CD14-positive monocyte (primary cell): ENCODE results near the gene EVA1C. TPM values are rescaled to one million over a fixed set of nuclear protein-coding genes. Genes with fewer than 3 reads are reported as not detected.
"Not testable (repeated sequence)": the region's sequence is repeated elsewhere in the genome, so short reads cannot be mapped to it uniquely, and the experiment has no call there.

Experiments
- DNase-seq, 3 donors: peaks; one replicate each; pipeline ENCODE4 v3.0.0-alpha.2; 2011 to 2022
- H2AFZ ChIP-seq: 2 replicates; pipeline ENCODE4 v1.6.0; 2012; ENCODE audit warnings: mild to moderate bottlenecking, low read depth, low read length, inconsistent platforms; ENCODE audit not compliant: insufficient read depth, poor library complexity, severe bottlenecking
- H3K27ac ChIP-seq, 2 donors: 1 replicate in 1 of 2; 2 replicates in 1 of 2; pipeline ENCODE4 v1.5.1; 2012 to 2013; ENCODE audit warnings: low read length in 2 of 2, control low read depth in 1 of 2, inconsistent platforms in 1 of 2, low read depth in 1 of 2, mild to moderate bottlenecking in 1 of 2
- H3K27me3 ChIP-seq, 2 donors: one replicate each; pipeline versions ENCODE4 v1.6.0 to v1.6.1; 2011 to 2013; ENCODE audit warnings: low read length in 2 of 2; ENCODE audit not compliant: control insufficient read depth in 2 of 2, insufficient read depth in 2 of 2
- H3K36me3 ChIP-seq, 2 donors: replicated peaks in 1 of 2; 1 replicate in 1 of 2; 2 replicates in 1 of 2; pipeline versions ENCODE4 v1.5.1 to v1.6.1; 2012 to 2013; ENCODE audit warnings: low read length in 2 of 2, control low read depth in 1 of 2, inconsistent platforms in 1 of 2, mild to moderate bottlenecking in 1 of 2; ENCODE audit not compliant: insufficient read depth in 2 of 2, control insufficient read depth in 1 of 2
- H3K4me1 ChIP-seq, 2 donors: 1 replicate in 1 of 2; 2 replicates in 1 of 2; pipeline versions ENCODE4 v1.5.1 to v1.6.1; 2012 to 2013; ENCODE audit warnings: low read length in 2 of 2, control low read depth in 1 of 2, inconsistent platforms in 1 of 2, mild to moderate bottlenecking in 1 of 2, moderate library complexity in 1 of 2; ENCODE audit not compliant: insufficient read depth in 2 of 2, control insufficient read depth in 1 of 2
- H3K4me2 ChIP-seq: replicated peaks from 2 replicates; pipeline ENCODE3; 2012; ENCODE audit warnings: low read length, moderate library complexity, mild to moderate bottlenecking; ENCODE audit not compliant: poor library complexity, severe bottlenecking; ENCODE audit errors: extremely low read depth
- H3K4me3 ChIP-seq, 3 experiments: fragments of 200-600 bp in 1 of 3; sonication (generic) in 1 of 3; replicated peaks in 1 of 3; 1 replicate in 2 of 3; 2 replicates in 1 of 3; pipeline ENCODE4 v1.5.1; 2011 to 2013; ENCODE audit warnings: low read length in 3 of 3, mild to moderate bottlenecking in 3 of 3, control low read depth in 2 of 3, low read depth in 2 of 3, inconsistent platforms in 1 of 3, moderate library complexity in 1 of 3
- H3K79me2 ChIP-seq: 2 replicates; pipeline ENCODE4 v1.6.0; 2012; ENCODE audit warnings: mild to moderate bottlenecking, control low read depth, inconsistent platforms, low read length, moderate library complexity; ENCODE audit not compliant: insufficient read depth
- H3K9ac ChIP-seq: 2 replicates; pipeline ENCODE4 v1.6.0; 2017; ENCODE audit warnings: low read length, mild to moderate bottlenecking; ENCODE audit not compliant: insufficient read depth, poor library complexity, severe bottlenecking
- H3K9me3 ChIP-seq, 2 donors: replicated peaks in 1 of 2; 1 replicate in 1 of 2; 2 replicates in 1 of 2; pipeline versions ENCODE4 v1.5.1 to v1.6.1; 2012 to 2013; ENCODE audit warnings: low read length in 2 of 2, control low read depth in 1 of 2; ENCODE audit not compliant: control insufficient read depth in 1 of 2, insufficient read depth in 1 of 2
- H4K20me1 ChIP-seq: 2 replicates; pipeline ENCODE4 v1.6.0; 2012; ENCODE audit warnings: mild to moderate bottlenecking, low read length, control low read depth, moderate library complexity; ENCODE audit not compliant: insufficient read depth
- H3K27ac Mint-ChIP-seq, 7 donors: one replicate each; pipeline ENCODE4 v1.8.0; 2020; ENCODE audit warnings: mild to moderate bottlenecking in 7 of 7, mixed read lengths in 7 of 7, moderate library complexity in 6 of 7, inconsistent platforms in 2 of 7
- H3K27me3 Mint-ChIP-seq, 3 donors: one replicate each; pipeline ENCODE4 v1.8.0; 2021 to 2022; ENCODE audit warnings: low read depth in 3 of 3, mild to moderate bottlenecking in 3 of 3, mixed read lengths in 3 of 3, moderate library complexity in 3 of 3, inconsistent platforms in 1 of 3
- H3K36me3 Mint-ChIP-seq, 2 donors: one replicate each; pipeline ENCODE4 v1.8.0; 2020; ENCODE audit warnings: mixed read lengths in 2 of 2, inconsistent platforms in 1 of 2, mild to moderate bottlenecking in 1 of 2
- H3K4me1 Mint-ChIP-seq: one replicate; pipeline ENCODE4 v1.8.0; 2020; ENCODE audit warnings: mild to moderate bottlenecking, mixed read lengths
- H3K4me3 Mint-ChIP-seq, 2 donors: one replicate each; pipeline ENCODE4 v1.8.0; 2020; ENCODE audit warnings: mild to moderate bottlenecking in 2 of 2, mixed read lengths in 2 of 2, moderate library complexity in 1 of 2
- H3K9me3 Mint-ChIP-seq, 7 donors: one replicate each; pipeline ENCODE4 v1.8.0; 2020 to 2022; ENCODE audit warnings: mixed read lengths in 7 of 7, mild to moderate bottlenecking in 6 of 7, moderate library complexity in 6 of 7, inconsistent platforms in 2 of 7
- WGBS: methylation state at CpG from one replicate; pipeline ENCODE4 v1.1.5; 2013; ENCODE audit warnings: missing lambda C conversion rate; ENCODE audit not compliant: insufficient coverage; 5-methylcytosine and 5-hydroxymethylcytosine counted together
- intact Hi-C, 2 donors: fragments of 100-400 bp; cut with micrococcal nuclease; formaldehyde crosslinking; loops; one replicate each; pipeline versions ENCODE4 v1.15.0 to v1.15.1; 2023
- polyA plus RNA-seq, 3 donors: library from polyadenylated mRNA; depleted of rRNA in 1 of 3; unstranded in 2 of 3; stranded (reverse) in 1 of 3; fragments of 300-500 nt in 2 of 3; fragments of >200 nt in 1 of 3; fragmentation: Illumina TruSeq in 2 of 3; gene quantifications; 1 replicate in 2 of 3; 2 replicates in 1 of 3; pipeline ENCODE4 v1.2.3, GENCODE V29; 2012 to 2021
- TF ChIP-seq, protein P1 (sequence below): fragments of 200-600 bp; IDR thresholded peaks from one replicate; pipeline ENCODE4 v1.8.0; 2022; ENCODE audit warnings: antibody characterized with exemption, mild to moderate bottlenecking

The EVA1C gene
- polyA plus RNA-seq, 3 donors = 0.37 to 0.73 (median 0.63) TPM

DNA sequence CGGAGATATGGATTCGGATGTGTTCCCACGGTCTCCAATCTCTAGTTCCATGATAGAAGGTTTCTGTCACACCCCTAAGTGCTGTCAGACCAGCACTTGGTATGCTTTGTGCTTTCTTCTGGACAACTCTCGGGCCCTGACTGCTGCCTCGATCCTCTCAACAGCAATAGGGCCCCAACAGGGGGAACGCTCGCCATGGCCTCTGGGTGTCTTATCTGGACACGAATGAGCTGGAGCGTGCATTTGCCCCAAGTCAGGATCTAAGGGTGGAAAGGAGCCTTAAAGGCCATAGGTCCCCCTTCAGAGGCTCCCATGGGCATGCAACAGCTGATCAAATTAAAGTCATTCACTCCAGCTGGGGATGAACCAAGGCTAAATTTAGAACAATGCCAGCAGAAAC lies 96.1 kb downstream of the EVA1C start:
- Mint-ChIP-seq H3K27ac (no peak overlapping the region), H3K9me3 (peaks cover 2 to 7% (median 3%) of the 10 kb centered on the region in 7 donors), H3K36me3 (peaks cover 0 to 1% of the 10 kb centered on the region in 2 donors), H3K27me3 (peaks cover 0 to 3% (median 2%) of the 10 kb centered on the region in 3 donors), H3K4me1 (no peaks in the 10 kb centered on the region), H3K4me3 (no peak overlapping the region)
- no peak for DNase-seq
- Histone ChIP-seq H4K20me1 (no peaks in the 10 kb centered on the region), H3K4me2 (no peak overlapping the region), H3K4me3 (no peak overlapping the region), H3K79me2 (no peaks in the 10 kb centered on the region), H2AFZ (no peak overlapping the region), H3K9ac (no peak overlapping the region), H3K36me3 (no peaks in the 10 kb centered on the region), H3K27ac (no peak overlapping the region), H3K4me1 (no peaks in the 10 kb centered on the region), H3K9me3 (no peaks in the 10 kb centered on the region), H3K27me3 (no peaks in the 10 kb centered on the region)
- intact Hi-C loops = no loop called here
- 100% methylated on average over 4 of the region's 9 CpGs for WGBS
- TF ChIP-seq, protein P1, sequence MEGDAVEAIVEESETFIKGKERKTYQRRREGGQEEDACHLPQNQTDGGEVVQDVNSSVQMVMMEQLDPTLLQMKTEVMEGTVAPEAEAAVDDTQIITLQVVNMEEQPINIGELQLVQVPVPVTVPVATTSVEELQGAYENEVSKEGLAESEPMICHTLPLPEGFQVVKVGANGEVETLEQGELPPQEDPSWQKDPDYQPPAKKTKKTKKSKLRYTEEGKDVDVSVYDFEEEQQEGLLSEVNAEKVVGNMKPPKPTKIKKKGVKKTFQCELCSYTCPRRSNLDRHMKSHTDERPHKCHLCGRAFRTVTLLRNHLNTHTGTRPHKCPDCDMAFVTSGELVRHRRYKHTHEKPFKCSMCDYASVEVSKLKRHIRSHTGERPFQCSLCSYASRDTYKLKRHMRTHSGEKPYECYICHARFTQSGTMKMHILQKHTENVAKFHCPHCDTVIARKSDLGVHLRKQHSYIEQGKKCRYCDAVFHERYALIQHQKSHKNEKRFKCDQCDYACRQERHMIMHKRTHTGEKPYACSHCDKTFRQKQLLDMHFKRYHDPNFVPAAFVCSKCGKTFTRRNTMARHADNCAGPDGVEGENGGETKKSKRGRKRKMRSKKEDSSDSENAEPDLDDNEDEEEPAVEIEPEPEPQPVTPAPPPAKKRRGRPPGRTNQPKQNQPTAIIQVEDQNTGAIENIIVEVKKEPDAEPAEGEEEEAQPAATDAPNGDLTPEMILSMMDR = no peak

DNA sequence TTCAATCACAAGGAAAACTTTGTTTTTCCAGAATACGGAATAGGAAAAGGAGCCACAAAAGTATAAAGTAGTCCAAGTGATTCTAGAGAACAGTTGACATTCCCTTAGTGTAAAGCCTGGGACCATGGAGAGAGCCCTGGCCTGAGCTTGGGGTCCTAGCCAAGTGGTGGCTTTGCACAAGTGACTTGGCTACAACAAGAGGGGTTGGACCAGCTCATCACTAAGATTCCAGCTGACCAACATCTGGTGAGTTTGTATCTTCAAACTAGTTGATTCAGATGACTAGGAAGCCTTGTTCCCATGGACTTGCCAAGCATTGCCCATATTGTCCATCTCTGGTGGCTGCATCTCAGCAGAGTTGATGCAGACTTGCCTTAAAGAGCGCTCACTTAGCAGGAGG lies 96.5 kb downstream of the EVA1C start:
- not testable (repeated sequence) for H3K36me3 ChIP-seq, H2AFZ ChIP-seq

More for the DNA sequence above, 96.5 kb downstream of the EVA1C start:
- H3K27ac Mint-ChIP-seq, intact Hi-C loops, H3K9ac ChIP-seq, DNase-seq, H4K20me1 ChIP-seq, H3K27me3 Mint-ChIP-seq, H3K9me3 ChIP-seq, H3K36me3 Mint-ChIP-seq, H3K4me1 Mint-ChIP-seq, H3K4me2 ChIP-seq, H3K4me3 Mint-ChIP-seq, H3K79me2 ChIP-seq, H3K27ac ChIP-seq, H3K9me3 Mint-ChIP-seq, H3K4me3 ChIP-seq, H3K27me3 ChIP-seq, H3K4me1 ChIP-seq: not testable (repeated sequence)
- WGBS = 100% methylated on average over 1 of the region's 2 CpGs
